Neural progenitor cell (in vitro differentiated cells): ENCODE results near the gene CCDC102B.

Experiments used
- CTCF ChIP-seq: fragments of 200-600 bp; sonication (generic); IDR thresholded peaks from 2 replicates; pipeline ENCODE4 v1.5.1; 2017; ENCODE audit warnings: antibody characterized with exemption, mild to moderate bottlenecking
- EZH2 ChIP-seq: fragments of 200-600 bp; sonication (generic); IDR thresholded peaks from 2 replicates; pipeline ENCODE4 v1.6.1; 2017; ENCODE audit warnings: antibody characterized with exemption, mild to moderate bottlenecking, moderate library complexity
- EZH2phosphoT487 ChIP-seq: fragments of 200-600 bp; sonication (generic); IDR thresholded peaks from 2 replicates; pipeline ENCODE4 v1.6.1; 2017; ENCODE audit warnings: antibody characterized with exemption

GRCh38 chr18:68979737-68980136 lies 181.9 kb downstream of the CCDC102B start:
- no peak for TF ChIP-seq CTCF
- no peak for TF ChIP-seq EZH2
- TF ChIP-seq EZH2phosphoT487 = no peak
